Measurements from ENCODE around the gene TOR1AIP1.

DNA sequence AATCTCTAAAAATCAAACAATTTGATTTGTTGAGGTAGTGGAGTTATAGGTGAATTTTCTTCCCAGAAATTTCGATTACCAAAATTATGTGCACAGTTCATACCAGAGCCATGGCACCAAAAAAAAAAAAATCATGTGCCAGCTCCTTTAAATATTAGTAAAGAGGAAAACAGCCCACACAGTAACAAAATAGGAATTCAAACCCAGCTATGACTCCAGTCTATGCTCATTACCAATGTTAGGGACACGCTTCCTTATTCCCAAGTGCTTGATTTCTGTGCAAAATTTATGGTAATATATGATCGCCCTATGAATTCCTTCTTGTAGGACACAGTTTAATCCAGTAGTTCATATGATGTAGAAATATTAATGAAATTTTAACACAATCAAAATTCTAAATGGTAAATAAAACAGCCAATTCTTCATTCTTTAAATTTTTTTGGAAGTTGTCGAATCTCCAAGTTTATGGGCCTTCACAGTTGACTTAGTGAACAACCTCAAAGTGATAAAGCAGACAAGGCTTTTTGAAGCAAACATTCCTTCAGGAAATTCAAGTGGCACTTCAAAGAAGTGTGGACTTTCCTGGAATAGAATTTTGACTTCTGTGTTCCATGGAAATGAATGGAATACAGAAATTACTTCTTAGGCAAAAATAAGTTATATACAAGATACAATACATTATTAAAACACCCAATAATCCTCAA is 6.3 kb upstream of the TOR1AIP1 start:
- TF ChIP-seq CTCF (conservative IDR thresholded peaks at IDR 0.05) (no peak), EZH2 (IDR thresholded peaks at IDR 0.05; ENCODE audit: low read depth) (no peak)
